HG03066 (cell line): ENCODE measurements around the gene PAK6.

Experiments used
- ATAC-seq: cut with Tn5 transposase; IDR thresholded peaks from one replicate; pipeline ENCODE4 v1.9.1; 2021; ENCODE audit warnings: low read depth; ENCODE audit not compliant: unreplicated experiment

The PAK6 gene

DNA sequence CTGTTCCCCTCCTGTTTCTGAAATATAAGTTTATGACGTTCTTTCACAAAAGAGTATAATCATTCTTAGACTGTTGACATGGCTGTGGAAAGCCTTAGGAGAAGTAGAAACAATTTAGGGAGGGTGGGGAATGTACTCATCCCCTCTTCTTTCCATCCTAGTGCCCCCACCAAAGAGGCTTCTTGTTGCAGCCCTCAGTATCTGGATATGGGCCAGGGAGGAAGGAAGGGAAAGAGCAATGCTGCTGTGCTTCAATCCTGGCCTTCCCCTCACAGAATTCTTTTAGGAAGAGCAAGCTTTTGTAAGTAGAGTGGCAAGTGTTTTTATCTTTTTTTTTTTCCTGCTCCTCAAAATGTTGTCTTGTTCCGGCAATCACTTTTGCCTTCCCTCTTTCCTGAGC lies 86.3 kb downstream of the PAK6 start:
- no peak for ATAC-seq

- no peak for ATAC-seq
Measured at GRCh38 chr15:40325700-40326099, 86.8 kb downstream of the PAK6 start.
